Cardiac fibroblast (primary cell): ENCODE data around the gene FAM228B.

Source experiments
- DNase-seq, 2 donors: peaks; one replicate each; pipeline versions ENCODE4 v3.0.0 to v3.0.0-alpha.2; 2010; ENCODE audit warnings: low read depth in 2 of 2
- H3K4me3 ChIP-seq, 2 donors: replicated peaks in 1 of 2; 1 replicate in 1 of 2; 2 replicates in 1 of 2; pipeline ENCODE4 v1.5.1; 2011; ENCODE audit warnings: low read depth in 2 of 2, low read length in 2 of 2, mild to moderate bottlenecking in 2 of 2, moderate library complexity in 1 of 2
- CTCF ChIP-seq: IDR thresholded peaks from one replicate; pipeline ENCODE4 v1.5.1; 2011; ENCODE audit warnings: low read depth, mild to moderate bottlenecking, low read length, inconsistent platforms

FAM228B gene

DNA sequence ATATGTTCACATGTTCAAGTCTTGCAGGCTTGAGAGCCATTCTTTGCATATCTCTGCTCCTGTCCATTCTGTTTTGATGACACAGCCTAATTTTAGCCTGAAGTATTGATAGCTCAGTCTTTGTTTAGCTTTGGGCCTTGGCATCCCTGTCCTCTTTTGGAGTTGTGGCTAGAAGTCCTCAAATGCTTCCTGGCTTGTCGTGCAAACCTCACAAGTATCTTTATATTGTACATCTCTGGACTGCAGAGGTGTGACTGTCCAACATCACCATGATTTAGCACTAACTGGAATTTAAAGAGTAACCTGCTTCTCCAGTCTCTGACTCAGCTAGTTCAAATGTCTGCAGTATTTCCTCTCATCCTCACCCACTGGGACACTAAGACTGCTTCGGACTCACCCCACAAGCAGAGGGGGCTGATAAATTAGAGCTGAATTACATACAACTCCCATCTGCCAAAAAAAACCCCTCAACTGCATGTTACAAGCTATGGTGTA is 11.8 kb upstream of the FAM228B start:
- no peak overlapping the region for H3K4me3 ChIP-seq
- DNase-seq: peak in 1 of 2 donors; percentile 64
- TF ChIP-seq CTCF: no peak

DNA sequence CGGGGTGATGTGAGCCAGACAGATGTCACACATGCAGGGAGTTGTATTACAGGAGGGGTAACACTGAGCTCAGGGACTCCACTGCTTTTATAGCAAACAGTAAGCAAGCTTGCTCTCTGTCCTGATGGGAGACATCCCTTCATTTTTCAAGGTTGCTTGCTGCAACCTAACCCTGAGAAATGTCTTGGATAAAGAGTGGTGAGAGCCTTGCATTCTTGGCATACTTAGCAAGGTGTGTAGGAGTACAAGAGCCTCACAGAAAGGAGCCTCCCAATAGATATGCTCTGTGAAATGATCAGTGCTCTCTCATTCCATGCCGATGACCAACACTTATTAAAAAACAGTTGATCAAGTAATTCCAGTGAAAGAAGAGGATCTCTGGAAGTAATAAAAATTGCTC is 8.2 kb upstream of the FAM228B start:
- DNase-seq: peak; percentile 12 to 41
- H3K4me3 ChIP-seq: no peak overlapping the region
- no peak for TF ChIP-seq CTCF

GRCh38 chr2:24117902-24118301 is 5.4 kb upstream of the FAM228B start:
- no peak for TF ChIP-seq CTCF
- no peak for DNase-seq
- H3K4me3 ChIP-seq: no peak overlapping the region

DNA sequence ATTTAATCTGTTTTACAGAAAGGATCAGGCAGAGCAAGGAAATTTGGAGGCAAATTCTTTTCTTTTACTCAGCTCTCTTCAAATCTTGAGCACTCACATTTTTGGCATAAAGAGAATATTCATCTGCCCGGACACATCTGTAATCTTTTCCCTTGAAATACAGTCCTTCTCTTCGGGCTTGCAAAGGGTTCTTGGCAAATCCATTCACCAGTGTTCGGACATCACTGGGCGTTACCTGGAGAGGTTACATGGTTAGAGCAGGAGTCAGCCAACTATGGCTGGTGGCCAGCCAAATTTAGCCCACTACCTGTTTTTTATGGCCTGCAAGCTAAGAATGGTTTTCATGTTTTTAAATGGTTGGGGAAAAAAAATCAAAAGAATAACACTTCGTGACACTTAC is 2.2 kb upstream of the FAM228B start:
- H3K4me3 ChIP-seq: no peak overlapping the region
- no peak for TF ChIP-seq CTCF
- no peak for DNase-seq

DNA sequence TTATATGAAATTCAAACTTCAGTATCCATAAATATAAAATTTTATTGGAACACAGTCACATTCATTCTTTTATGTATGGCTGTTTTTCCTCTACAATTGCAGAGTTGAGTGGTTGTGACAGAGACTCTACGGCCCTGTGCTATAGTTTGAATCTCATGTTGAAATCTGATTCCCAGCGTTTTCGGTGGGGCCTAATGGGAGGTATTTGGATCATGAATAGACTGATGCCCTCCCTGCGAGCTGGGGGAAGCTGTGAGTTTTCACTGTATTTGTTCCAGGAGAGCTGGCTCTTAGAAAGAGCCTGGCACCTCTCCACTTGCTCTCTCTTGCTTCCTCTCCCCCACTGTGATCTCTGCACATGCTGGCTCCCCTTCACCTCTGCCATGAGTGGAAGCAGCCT is 1.8 kb upstream of the FAM228B start:
- TF ChIP-seq CTCF: no peak

DNA sequence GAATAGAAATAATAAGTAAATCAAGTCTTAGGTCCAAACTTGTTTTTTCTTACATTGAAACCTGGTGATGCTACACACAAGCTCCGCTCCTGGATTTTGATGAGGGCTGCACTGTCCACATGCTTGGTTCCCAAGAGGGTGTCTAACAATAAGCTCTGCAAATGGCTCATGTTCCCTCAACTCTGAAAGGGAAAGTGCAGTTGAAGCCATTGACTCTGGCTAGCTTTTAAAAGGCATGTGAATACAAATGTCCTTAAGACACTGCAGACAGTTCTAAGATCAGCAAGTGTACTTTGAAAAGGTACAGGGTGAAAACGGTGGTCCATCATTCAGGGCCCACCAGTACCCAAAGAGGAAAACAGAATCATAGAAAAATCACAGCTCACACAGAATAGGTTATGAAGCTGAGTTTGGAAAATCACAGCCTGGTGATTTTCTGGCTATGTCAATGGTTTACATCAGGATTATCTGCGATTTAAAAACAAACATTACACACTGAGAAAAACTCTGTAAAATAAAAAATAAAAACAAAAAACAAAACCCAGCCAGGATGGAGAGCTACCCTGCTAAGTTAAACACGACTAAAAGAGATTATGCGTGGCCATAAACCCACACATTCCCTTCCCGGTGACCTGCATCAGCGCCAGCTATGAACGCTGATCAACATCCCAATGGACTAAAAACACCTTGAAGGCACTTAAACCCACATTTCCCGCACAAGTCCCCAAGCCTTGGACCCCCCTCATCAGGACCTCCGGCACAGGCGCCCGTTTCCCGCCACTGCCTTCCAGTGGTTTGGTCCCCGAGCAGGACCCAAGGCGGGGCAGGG is 689 bp upstream of the FAM228B start:
- peak in 1 of 2 donors; percentile 7 for DNase-seq
- peak overlapping the region; percentile 78 to 89 for H3K4me3 ChIP-seq
- TF ChIP-seq CTCF: no peak

More for the DNA sequence above, 1.8 kb upstream of the FAM228B start:
- no peak overlapping the region for H3K4me3 ChIP-seq
- peak in 1 of 2 donors; percentile 10 for DNase-seq
